AG08396 (cell line): Measurements from ENCODE around the gene TP53TG5.

Source experiments
- DNase-seq: peaks from one replicate; pipeline ENCODE4 v3.0.0; 2012; ENCODE audit warnings: low spot score, mixed read lengths

The TP53TG5 gene

GRCh38 chr20:45405571-45406259 is 27.6 kb upstream of the TP53TG5 start:
- peak; percentile 47 for DNase-seq

- no peak for DNase-seq
Observed at GRCh38 chr20:45404438-45404837, 26.3 kb upstream of the TP53TG5 start.

- DNase-seq: peak; percentile 32
Observed at GRCh38 chr20:45402946-45403345, 24.8 kb upstream of the TP53TG5 start.

GRCh38 chr20:45400346-45401031 is 22.4 kb upstream of the TP53TG5 start:
- DNase-seq: no peak

GRCh38 chr20:45399018-45399417 is 20.9 kb upstream of the TP53TG5 start:
- no peak for DNase-seq

GRCh38 chr20:45395114-45395415 is 16.9 kb upstream of the TP53TG5 start:
- no peak for DNase-seq

- no peak for DNase-seq
Observed at GRCh38 chr20:45394221-45395113, 16.3 kb upstream of the TP53TG5 start.

GRCh38 chr20:45392733-45393132 is 14.6 kb upstream of the TP53TG5 start:
- no peak for DNase-seq

GRCh38 chr20:45391559-45391958 is 13.4 kb upstream of the TP53TG5 start:
- DNase-seq: no peak

- DNase-seq: no peak
Observed at GRCh38 chr20:45390931-45391330, 12.8 kb upstream of the TP53TG5 start.

GRCh38 chr20:45387274-45387673 is 9.1 kb upstream of the TP53TG5 start:
- no peak for DNase-seq

- DNase-seq: no peak
Observed at GRCh38 chr20:45377269-45377668, 856 bp downstream of the TP53TG5 start.

GRCh38 chr20:45374966-45375365 is 3.2 kb downstream of the TP53TG5 start:
- no peak for DNase-seq

GRCh38 chr20:45374101-45374467 is 4.0 kb downstream of the TP53TG5 start:
- DNase-seq: no peak

GRCh38 chr20:45373353-45374100 is 4.6 kb downstream of the TP53TG5 start:
- peak; percentile 85 for DNase-seq

GRCh38 chr20:45372646-45373352 is 5.3 kb downstream of the TP53TG5 start:
- DNase-seq: no peak

GRCh38 chr20:45372241-45372640 is 5.9 kb downstream of the TP53TG5 start:
- no peak for DNase-seq

GRCh38 chr20:45370571-45371160 is 7.5 kb downstream of the TP53TG5 start:
- DNase-seq: no peak

GRCh38 chr20:45368221-45368980 is 9.7 kb downstream of the TP53TG5 start:
- no peak for DNase-seq

GRCh38 chr20:45367126-45367525 is 11.0 kb downstream of the TP53TG5 start:
- DNase-seq: no peak
